GM12878 (cell line): ENCODE data around the gene MTHFD1L. TPM values are rescaled to one million over a fixed set of nuclear protein-coding genes. Genes with fewer than 3 reads are reported as not detected.

ENCODE experiments used
- ATF2 ChIP-seq: IDR thresholded peaks from 2 replicates; pipeline ENCODE4 v1.6.1; 2012; ENCODE audit warnings: low read length, inconsistent platforms
- BRCA1 ChIP-seq: IDR thresholded peaks from 2 replicates; pipeline ENCODE4 v1.6.1; 2011; ENCODE audit warnings: low read depth, low read length, improper control_type of control experiment
- CREM ChIP-seq: IDR thresholded peaks from 2 replicates; pipeline ENCODE4 v1.6.1; 2014; ENCODE audit warnings: antibody characterized with exemption, low read depth
- EP300 ChIP-seq, 2 experiments: fragments of 150-350 bp in 1 of 2; IDR thresholded peaks; 2 replicates each; pipeline ENCODE4 v1.6.1; 2011 to 2012; ENCODE audit warnings: low read depth in 2 of 2, low read length in 2 of 2, borderline replicate concordance in 1 of 2, improper control_type of control experiment in 1 of 2, inconsistent platforms in 1 of 2; ENCODE audit not compliant: control insufficient read depth in 1 of 2
- ESRRA ChIP-seq: IDR thresholded peaks from 2 replicates; pipeline ENCODE4 v1.6.1; 2012; ENCODE audit warnings: mild to moderate bottlenecking, low read length, improper control_type of control experiment
- GABPA ChIP-seq: IDR thresholded peaks from 2 replicates; pipeline ENCODE4 v1.6.1; 2014; ENCODE audit warnings: antibody characterized with exemption, low read depth, mild to moderate bottlenecking, inconsistent platforms
- MEF2A ChIP-seq: IDR thresholded peaks from 2 replicates; pipeline ENCODE4 v1.6.1; 2011; ENCODE audit warnings: low read depth, mild to moderate bottlenecking, low read length, moderate library complexity; ENCODE audit not compliant: insufficient read depth
- MTA2 ChIP-seq: fragments of 450-650 bp; IDR thresholded peaks from 2 replicates; pipeline ENCODE4 v1.6.1; 2016; ENCODE audit warnings: low read depth, mild to moderate bottlenecking, moderate library complexity
- MTA3 ChIP-seq: IDR thresholded peaks from 2 replicates; pipeline ENCODE4 v1.6.1; 2012; ENCODE audit warnings: low read length, inconsistent platforms, borderline replicate concordance
- MYC ChIP-seq: IDR thresholded peaks from 2 replicates; pipeline ENCODE4 v1.6.1; 2011; ENCODE audit warnings: mild to moderate bottlenecking, low read length, moderate library complexity, inconsistent platforms; ENCODE audit not compliant: insufficient read depth, insufficient replicate concordance, insufficient read length, severe bottlenecking
- NR2F1 ChIP-seq: fragments of 450-650 bp; conservative IDR thresholded peaks from 2 replicates; pipeline ENCODE4 v1.6.1; 2017; ENCODE audit warnings: mild to moderate bottlenecking
- RCOR1 ChIP-seq: conservative IDR thresholded peaks from 2 replicates; pipeline ENCODE4 v1.6.1; 2012; ENCODE audit warnings: low read depth, low read length, improper control_type of control experiment
- RUNX3 ChIP-seq: IDR thresholded peaks from 2 replicates; pipeline ENCODE4 v1.6.1; 2012; ENCODE audit warnings: low read length, inconsistent platforms
- SIN3A ChIP-seq: IDR thresholded peaks from 2 replicates; pipeline ENCODE4 v1.6.1; 2012; ENCODE audit warnings: low read depth, low read length, improper control_type of control experiment
- SKIL ChIP-seq: fragments of 450-650 bp; IDR thresholded peaks from 2 replicates; pipeline ENCODE4 v1.6.1; 2017; ENCODE audit warnings: mild to moderate bottlenecking, low read depth, inconsistent platforms; ENCODE audit not compliant: poor library complexity, severe bottlenecking
- SMARCA5 ChIP-seq: fragments of 450-650 bp; IDR thresholded peaks from 2 replicates; pipeline ENCODE4 v1.6.1; 2017; ENCODE audit warnings: mild to moderate bottlenecking
- YY1 ChIP-seq: IDR thresholded peaks from 2 replicates; pipeline ENCODE4 v1.6.1; 2011; ENCODE audit warnings: low read depth, mild to moderate bottlenecking, low read length
- polyA plus RNA-seq, 11 experiments: library from polyadenylated mRNA; depleted of rRNA in 4 of 11; unstranded in 6 of 11; stranded (reverse) in 5 of 11; fragments of >200 nt; fragmentation: Nextera tagmentation in 4 of 11; fragmentation: Illumina TruSeq in 1 of 11; extraction: Ambion mirVana in 4 of 11; extraction: Trizol in 1 of 11; gene quantifications; 1 replicate in 1 of 11; 2 replicates in 10 of 11; pipeline versions ENCODE4 v1.2.1 to v1.2.3, GENCODE V29; 2011 to 2016; ENCODE audit warnings: inconsistent platforms in 2 of 11, missing spikeins in 2 of 11, low read depth in 1 of 11
- total RNA-seq, 4 experiments: library from RNA; depleted of rRNA in 3 of 4; stranded (reverse); fragments of >200 nt in 3 of 4; fragmentation: Illumina TruSeq in 1 of 4; extraction: Trizol in 1 of 4; gene quantifications; 2 replicates each; pipeline versions ENCODE4 v1.2.1 to v1.2.3, GENCODE V29; 2013 to 2021

MTHFD1L gene
- total and polyA plus RNA-seq, 10 of the 15 experiments (the other 5 are each of a cell fraction or from before 2014, with no cell fraction given), result 11.7 to 75.5 (median 28.8) TPM

- TF ChIP-seq RUNX3 (peak; percentile 91), MEF2A (peak; percentile 90), SKIL (no peak), ESRRA (no peak), MTA3 (no peak; the same call in 1 of the 2 replicates), BRCA1 (no peak), ATF2 (peak; percentile 79; the same call in 1 of the 2 replicates), SIN3A (no peak), EP300 (IDR thresholded peaks at IDR 0.05; ENCODE audit: borderline replicate concordance in 1 of 2, control insufficient read depth in 1 of 2, low read depth in 2 of 2, low read length in 2 of 2) (peak in 1 of 2 experiments; percentile 14; a peak in 1 of 4 replicates), YY1 (no peak), MTA2 (peak; percentile 59), MYC (no peak), NR2F1 (no peak), RCOR1 (no peak), GABPA (peak; percentile 28; the same call in 1 of the 2 replicates), SMARCA5 (no peak), CREM (peak; percentile 28; the same call in 1 of the 2 replicates)
Measured at GRCh38 chr6:150887978-150888563, 22.6 kb downstream of the MTHFD1L start (continued).
